Tibial nerve (tissue), 4 donors: ENCODE data around the gene RBP3. TPM values are rescaled to one million over a fixed set of nuclear protein-coding genes. Genes with fewer than 3 reads are reported as not detected.

Experiments used
- DNase-seq, 2 donors: peaks; one replicate each; pipeline ENCODE4 v3.0.0-alpha.2; 2019; ENCODE audit warnings: low spot score in 2 of 2
- H3K27ac ChIP-seq, 4 donors: fragments of 200-600 bp; sonication (generic) in 3 of 4; one replicate each; pipeline ENCODE4 v1.5.1; 2017 to 2019; ENCODE audit warnings: mild to moderate bottlenecking in 1 of 4
- H3K27me3 ChIP-seq, 2 donors: fragments of 200-600 bp; sonication (generic) in 1 of 2; one replicate each; pipeline versions ENCODE4 v1.5.1 to v1.6.0; 2017 to 2019
- H3K36me3 ChIP-seq, 3 donors: fragments of 200-600 bp; sonication (generic); one replicate each; pipeline ENCODE4 v1.5.1; 2018 to 2019
- H3K4me1 ChIP-seq, 4 donors: fragments of 200-600 bp; sonication (generic) in 3 of 4; one replicate each; pipeline ENCODE4 v1.5.1; 2017 to 2019
- H3K4me3 ChIP-seq, 4 donors: fragments of 200-600 bp; sonication (generic) in 3 of 4; one replicate each; pipeline ENCODE4 v1.5.1; 2017 to 2019; ENCODE audit warnings: mild to moderate bottlenecking in 1 of 4, moderate library complexity in 1 of 4
- H3K9me3 ChIP-seq, 4 donors: fragments of 200-600 bp; sonication (generic) in 3 of 4; one replicate each; pipeline ENCODE4 v1.5.1; 2017 to 2019
- CTCF ChIP-seq, 5 experiments: fragments of 200-600 bp in 3 of 5; fragments of 450-650 bp in 2 of 5; sonication (generic) in 3 of 5; IDR thresholded peaks; one replicate each; pipeline ENCODE4 v1.5.1; 2016 to 2019; ENCODE audit warnings: antibody characterized with exemption in 5 of 5, mild to moderate bottlenecking in 3 of 5, moderate library complexity in 2 of 5
- EP300 ChIP-seq, 2 donors: sonication (generic); formaldehyde crosslinking; IDR thresholded peaks; one replicate each; pipeline ENCODE4 v1.6.1; 2017; ENCODE audit warnings: antibody characterized with exemption in 2 of 2, mild to moderate bottlenecking in 1 of 2
- POLR2A ChIP-seq, 2 donors: fragments of 450-650 bp; IDR thresholded peaks; one replicate each; pipeline ENCODE4 v1.6.1; 2017; ENCODE audit warnings: antibody characterized with exemption in 2 of 2, mild to moderate bottlenecking in 2 of 2, moderate library complexity in 2 of 2
- WGBS, 2 donors: methylation state at CpG; one replicate each; pipeline ENCODE4 v1.1.5; 2018; 5-methylcytosine and 5-hydroxymethylcytosine counted together
- total RNA-seq, 4 donors: library from RNA; depleted of rRNA; stranded (reverse); fragments of >200 nt; gene quantifications; one replicate each; pipeline ENCODE4 v1.1.0, GENCODE V29; 2016

Gene RBP3
- total RNA-seq, 4 donors from 2014 or later: not detected

GRCh38 chr10:47347303-47347675, 874 bp upstream of the RBP3 start:
- no peak for TF ChIP-seq CTCF (IDR thresholded peaks at IDR 0.05)
- TF ChIP-seq EP300 (IDR thresholded peaks at IDR 0.05): no peak
- no peak for TF ChIP-seq POLR2A (IDR thresholded peaks at IDR 0.05)
- H3K9me3 ChIP-seq: no peaks in the 10 kb centered on the region
- H3K4me3 ChIP-seq: no peak overlapping the region
- H3K27me3 ChIP-seq: no peaks in the 10 kb centered on the region
- WGBS, 2 donors: 61 to 65% methylated on average over 4 of the region's 4 CpGs
- no peak for DNase-seq
- H3K36me3 ChIP-seq: no peaks in the 10 kb centered on the region
- no peak overlapping the region for H3K27ac ChIP-seq
- H3K4me1 ChIP-seq: no peaks in the 10 kb centered on the region

- no peak overlapping the region for H3K27ac ChIP-seq
- TF ChIP-seq CTCF (IDR thresholded peaks at IDR 0.05) (no peak), EP300 (IDR thresholded peaks at IDR 0.05) (no peak), POLR2A (IDR thresholded peaks at IDR 0.05) (no peak)
- no peaks in the 10 kb centered on the region for H3K9me3 ChIP-seq
- H3K4me3 ChIP-seq: no peak overlapping the region
- DNase-seq: no peak
- H3K4me1 ChIP-seq: no peaks in the 10 kb centered on the region
- H3K27me3 ChIP-seq: no peaks in the 10 kb centered on the region
- WGBS, 2 donors: 87 to 93% methylated on average over 27 to 36 of the region's 36 CpGs
- H3K36me3 ChIP-seq: no peaks in the 10 kb centered on the region
These were observed 703 bp downstream of the RBP3 start for GRCh38 chr10:47348661-47349470.

GRCh38 chr10:47349516-47349915, 1.4 kb downstream of the RBP3 start:
- TF ChIP-seq CTCF (IDR thresholded peaks at IDR 0.05) (no peak), POLR2A (IDR thresholded peaks at IDR 0.05) (no peak), EP300 (IDR thresholded peaks at IDR 0.05) (no peak)
- Histone ChIP-seq H3K27ac (no peak overlapping the region), H3K4me1 (no peaks in the 10 kb centered on the region), H3K4me3 (no peak overlapping the region), H3K27me3 (no peaks in the 10 kb centered on the region), H3K9me3 (no peaks in the 10 kb centered on the region), H3K36me3 (no peaks in the 10 kb centered on the region)
- 97 to 100% methylated on average over 4 to 20 of the region's 22 CpGs for WGBS, 2 donors
- no peak for DNase-seq

- no peak overlapping the region for H3K27ac ChIP-seq
- H3K4me1 ChIP-seq: no peaks in the 10 kb centered on the region
- no peak overlapping the region for H3K4me3 ChIP-seq
- no peaks in the 10 kb centered on the region for H3K27me3 ChIP-seq
- DNase-seq: no peak
- 97% methylated on average over 18 to 22 of the region's 31 CpGs for WGBS, 2 donors
- no peaks in the 10 kb centered on the region for H3K36me3 ChIP-seq
- TF ChIP-seq POLR2A (IDR thresholded peaks at IDR 0.05): no peak
- no peak for TF ChIP-seq CTCF (IDR thresholded peaks at IDR 0.05)
- no peak for TF ChIP-seq EP300 (IDR thresholded peaks at IDR 0.05)
- no peaks in the 10 kb centered on the region for H3K9me3 ChIP-seq
These were observed 1.8 kb downstream of the RBP3 start for GRCh38 chr10:47349941-47350371.
